ENCODE data around the gene KLHDC7B. TPM values are rescaled to one million over a fixed set of nuclear protein-coding genes. Genes with fewer than 3 reads are reported as not detected.

The KLHDC7B gene
- total and polyA plus RNA-seq, 4 experiments from 2014 or later = 4.3 to 7.5 (median 7.3) TPM

DNA sequence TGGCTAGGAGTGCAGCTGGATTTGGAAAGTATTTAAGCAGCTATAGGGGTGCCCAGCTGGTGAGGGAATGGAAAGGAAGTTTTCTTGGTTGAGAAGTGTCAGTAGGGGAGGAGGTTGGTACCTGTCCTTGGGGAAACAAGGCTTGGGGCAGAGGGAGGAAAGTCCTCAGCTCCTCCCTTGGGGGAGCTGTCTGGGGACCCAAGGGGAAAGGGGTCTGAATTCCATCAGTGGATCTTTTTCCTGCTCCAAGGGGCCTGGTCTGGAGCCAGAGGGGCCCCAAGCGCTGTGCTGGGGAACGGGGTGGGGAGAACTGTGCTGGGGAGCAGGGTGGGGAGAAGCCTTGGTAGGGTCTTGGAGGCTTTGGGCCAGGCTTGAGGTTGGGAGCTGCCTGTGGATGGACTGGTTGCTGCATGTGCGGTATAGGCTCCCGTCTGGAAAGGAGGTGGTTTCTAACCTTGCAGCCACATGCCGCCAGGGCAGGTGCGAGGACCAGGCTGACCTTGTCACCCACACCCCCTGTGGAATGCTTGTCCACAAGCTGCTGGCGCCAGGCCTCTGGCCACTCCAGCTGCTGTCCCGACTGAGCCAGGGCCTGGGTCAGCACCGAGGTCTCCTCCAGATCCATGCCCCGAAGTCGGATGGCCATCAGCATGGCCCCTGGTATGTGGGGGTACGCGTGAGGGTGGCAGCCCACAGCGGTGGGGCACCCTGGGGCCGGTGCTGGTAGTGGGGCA, 16.9 kb upstream of the KLHDC7B start:
- ChIA-PET CTCF (ENCODE audit: partially characterized antibody) (interaction anchor here (1.2 to 5.1 kb wide), 2 partner anchors 11 to 19 kb away, joined by 3 to 135 read pairs; no protein-coding TSS in a partner anchor), POLR2A (ENCODE audit: partially characterized antibody) (interaction anchor here (0.8 to 9.5 kb wide), 12 partner anchors 9 to 277 kb away, joined by 3 to 321 read pairs (median 11); partner anchors contain the start of genes ARSA, CHKB, HDAC10 and LMF2)
- H3K27me3 Mint-ChIP-seq = no peaks in the 10 kb centered on the region
- Histone ChIP-seq H3K36me3 (ENCODE audit: insufficient read depth, low read length) (no peaks in the 10 kb centered on the region), H3K9me3 (ENCODE audit: control insufficient read depth in 1 of 2, low read length in 2 of 2) (no peaks in the 10 kb centered on the region), H3K4me3 (ENCODE audit: low read length in 2 of 2) (peak overlapping the region in 1 of 2 donors; percentile 94), H3K27ac (ENCODE audit: low read depth, low read length) (peak overlapping the region; percentile 96), H3K27me3 (ENCODE audit: insufficient read depth, low read length) (no peaks in the 10 kb centered on the region), H3K4me1 (ENCODE audit: insufficient read depth, low read length) (peaks cover 63% of the 10 kb centered on the region)
- H3K27ac Mint-ChIP-seq = peak overlapping the region; percentile 77 to 97 (median 83)
- peaks cover 0 to 2% (median 0%) of the 10 kb centered on the region in 8 donors for H3K9me3 Mint-ChIP-seq
- H3K36me3 Mint-ChIP-seq = peaks cover 3 to 9% of the 10 kb centered on the region in 2 donors
- intact Hi-C loops (cut with micrococcal nuclease) = loop anchor here (5.0 kb wide), 2 partner anchors 287 to 337 kb away; no protein-coding TSS in a partner anchor
- peak in 1 of 5 donors; percentile 41 for DNase-seq
- peak overlapping the region; percentile 31 to 83 (median 60) for H3K4me3 Mint-ChIP-seq
- peaks cover 17 to 53% (median 38%) of the 10 kb centered on the region in 4 donors for H3K4me1 Mint-ChIP-seq

DNA sequence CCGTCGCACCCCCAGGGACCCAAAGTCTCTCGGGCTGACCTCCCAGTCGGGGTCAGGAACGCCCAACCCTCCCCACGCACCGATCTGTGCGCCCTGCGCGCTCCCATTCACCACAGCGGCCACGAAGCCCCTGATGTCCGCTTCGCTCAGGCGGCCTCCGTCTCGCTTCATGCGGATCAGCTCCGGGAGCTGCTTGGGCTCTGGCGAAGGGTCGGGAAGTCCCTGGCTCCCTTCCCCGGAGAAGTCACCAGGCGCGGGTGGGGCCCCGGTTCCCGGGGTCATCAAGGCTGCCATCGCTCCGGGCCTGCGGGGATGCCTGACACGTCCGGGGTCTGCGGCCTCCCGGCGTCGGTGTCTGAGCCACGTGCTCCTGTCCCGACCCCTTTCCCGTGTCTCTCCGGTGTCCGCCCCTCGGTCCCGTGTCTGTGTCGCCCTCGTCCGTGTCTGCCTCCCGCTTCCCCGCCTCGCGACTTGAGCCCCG, 16.2 kb upstream of the KLHDC7B start:
- ChIA-PET POLR2A (ENCODE audit: partially characterized antibody) (interaction anchor here (1.0 to 9.5 kb wide), 12 partner anchors 9 to 283 kb away, joined by 3 to 321 read pairs (median 11); partner anchors contain the start of genes ARSA, CHKB, HDAC10 and KLHDC7B), CTCF (ENCODE audit: partially characterized antibody) (interaction anchor here (1.2 to 5.1 kb wide), 2 partner anchors 10 to 20 kb away, joined by 3 to 135 read pairs; no protein-coding TSS in a partner anchor)
- Mint-ChIP-seq H3K27me3 (no peaks in the 10 kb centered on the region), H3K36me3 (peaks cover 2 to 8% of the 10 kb centered on the region in 2 donors), H3K4me3 (peak overlapping the region in 7 of 8 donors; percentile 25 to 74 (median 40)), H3K27ac (peak overlapping the region; percentile 46 to 97 (median 75)), H3K4me1 (peaks cover 19 to 57% (median 41%) of the 10 kb centered on the region in 4 donors), H3K9me3 (peaks cover 0 to 2% (median 0%) of the 10 kb centered on the region in 8 donors)
- intact Hi-C loops (cut with micrococcal nuclease) = loop anchor here (5.0 kb wide), 2 partner anchors 287 to 337 kb away; no protein-coding TSS in a partner anchor
- no peaks in the 10 kb centered on the region for H3K9me3 ChIP-seq (ENCODE audit: control insufficient read depth in 1 of 2, low read length in 2 of 2)
- peak overlapping the region in 1 of 2 donors; percentile 94 for H3K4me3 ChIP-seq (ENCODE audit: low read length in 2 of 2)
- peak overlapping the region; percentile 96 for H3K27ac ChIP-seq (ENCODE audit: low read depth, low read length)
- DNase-seq = peak in 1 of 5 donors; percentile 53
- H3K4me1 ChIP-seq (ENCODE audit: insufficient read depth, low read length) = peaks cover 61% of the 10 kb centered on the region
- no peaks in the 10 kb centered on the region for H3K36me3 ChIP-seq (ENCODE audit: insufficient read depth, low read length)
- no peaks in the 10 kb centered on the region for H3K27me3 ChIP-seq (ENCODE audit: insufficient read depth, low read length)

DNA sequence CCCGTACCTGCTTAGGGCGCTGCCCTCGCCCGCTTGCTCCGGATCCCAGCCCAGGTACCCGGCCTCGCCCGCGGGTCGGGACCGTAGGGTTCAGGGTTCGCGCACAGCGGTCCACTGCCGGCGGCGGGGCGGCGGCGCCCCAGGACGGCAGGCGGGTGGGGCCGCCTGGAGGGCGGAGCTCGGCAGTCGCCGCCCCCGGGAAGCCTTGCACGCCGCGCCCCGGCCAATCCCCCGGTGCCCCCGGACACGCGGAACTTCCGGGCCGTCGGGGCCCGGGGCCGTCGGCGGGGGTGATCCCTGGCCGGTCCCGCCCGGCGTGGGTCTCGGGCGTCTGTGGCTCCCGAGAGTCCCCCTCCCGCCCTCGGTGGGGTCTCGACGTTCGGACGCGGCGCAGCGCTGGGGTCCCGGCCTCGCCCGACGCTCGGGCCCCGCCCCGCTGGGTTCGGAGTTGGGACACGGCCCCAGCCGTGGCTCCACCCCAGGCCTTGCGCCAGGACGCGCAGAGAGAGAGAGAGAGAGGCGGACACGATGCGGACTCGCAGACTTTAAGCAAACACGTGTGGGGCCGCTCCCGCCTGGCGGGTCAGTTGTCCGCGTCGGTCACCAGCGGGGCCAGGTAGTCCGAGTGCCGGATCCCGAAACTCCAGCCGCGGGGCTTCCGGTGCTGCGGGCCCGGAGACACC, 15.7 kb upstream of the KLHDC7B start, which contains the start of gene TYMP:
TSS of gene TYMP (minus strand) at position 116 of the 683 bp plus-strand sequence. CDS start 303 bp downstream, outside the sequence.
- peaks cover 0 to 3% of the 10 kb centered on the region in 2 donors for H3K36me3 Mint-ChIP-seq
- H3K27ac ChIP-seq (ENCODE audit: low read depth, low read length) = peak within 1 kb of the TSS; percentile 96
- peak within 1 kb of the TSS; percentile 76 to 94 for H3K4me3 ChIP-seq (ENCODE audit: low read length in 2 of 2)
- intact Hi-C loops (cut with micrococcal nuclease) = loop anchor here (5.0 kb wide), 2 partner anchors 288 to 338 kb away; no protein-coding TSS in a partner anchor
- ChIA-PET CTCF (ENCODE audit: partially characterized antibody) (interaction anchor here (5.1 kb wide), 1 partner anchor 9 kb away, joined by 135 read pairs; no protein-coding TSS in a partner anchor), POLR2A (ENCODE audit: partially characterized antibody) (interaction anchor here (1.0 to 9.5 kb wide), 12 partner anchors 8 to 284 kb away, joined by 3 to 321 read pairs (median 11); partner anchors contain the start of genes ARSA, CHKB, HDAC10 and KLHDC7B)
- no peaks in the 10 kb centered on the region for H3K9me3 ChIP-seq (ENCODE audit: control insufficient read depth in 1 of 2, low read length in 2 of 2)
- peak within 1 kb of the TSS; percentile 89 to 95 (median 92) for H3K4me3 Mint-ChIP-seq
- H3K27ac Mint-ChIP-seq = peak within 1 kb of the TSS; percentile 96 to 99 (median 97)
- peaks cover 55% of the 10 kb centered on the region for H3K4me1 ChIP-seq (ENCODE audit: insufficient read depth, low read length)
- peak; percentile 55 to 65 (median 59) for DNase-seq
- H3K27me3 ChIP-seq (ENCODE audit: insufficient read depth, low read length) = no peaks in the 10 kb centered on the region
- H3K36me3 ChIP-seq (ENCODE audit: insufficient read depth, low read length) = no peaks in the 10 kb centered on the region
- peaks cover 15 to 54% (median 38%) of the 10 kb centered on the region in 4 donors for H3K4me1 Mint-ChIP-seq
- no peaks in the 10 kb centered on the region for H3K27me3 Mint-ChIP-seq
- peaks cover 0 to 2% (median 0%) of the 10 kb centered on the region in 8 donors for H3K9me3 Mint-ChIP-seq

DNA sequence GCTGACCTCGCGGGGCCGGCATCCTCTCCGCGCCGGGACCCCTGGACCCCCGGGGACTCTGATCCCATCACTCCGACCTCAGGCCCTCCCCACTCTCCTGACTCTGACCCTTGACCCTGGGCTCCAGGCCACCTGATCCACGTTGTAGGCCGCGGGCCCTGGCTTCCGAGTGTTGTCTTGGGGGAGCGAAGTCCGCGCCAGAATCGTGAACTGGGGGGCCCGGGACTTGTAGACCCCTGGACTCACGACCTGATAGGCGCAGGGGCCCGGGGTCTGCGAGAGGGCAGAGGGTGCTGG, 15.2 kb upstream of the KLHDC7B start:
- Mint-ChIP-seq H3K27me3 (no peaks in the 10 kb centered on the region), H3K4me1 (peaks cover 15 to 54% (median 38%) of the 10 kb centered on the region in 4 donors), H3K27ac (peak overlapping the region in 6 of 7 donors; percentile 97 to 99 (median 98)), H3K4me3 (peak overlapping the region; percentile 77 to 95 (median 92)), H3K36me3 (peaks cover 0 to 1% of the 10 kb centered on the region in 2 donors), H3K9me3 (peaks cover 0 to 2% (median 0%) of the 10 kb centered on the region in 8 donors)
- peak overlapping the region; percentile 76 to 94 for H3K4me3 ChIP-seq (ENCODE audit: low read length in 2 of 2)
- POLR2A ChIA-PET (ENCODE audit: partially characterized antibody) = interaction anchor here (1.4 to 9.5 kb wide), 6 partner anchors 7 to 91 kb away, joined by 3 to 321 read pairs (median 18); partner anchors contain the start of gene SYCE3
- no peaks in the 10 kb centered on the region for H3K9me3 ChIP-seq (ENCODE audit: control insufficient read depth in 1 of 2, low read length in 2 of 2)
- H3K4me1 ChIP-seq (ENCODE audit: insufficient read depth, low read length) = peaks cover 54% of the 10 kb centered on the region
- intact Hi-C loops (cut with micrococcal nuclease) = no loop called here
- CTCF ChIA-PET (ENCODE audit: partially characterized antibody) = no interaction called here
- no peaks in the 10 kb centered on the region for H3K36me3 ChIP-seq (ENCODE audit: insufficient read depth, low read length)
- peak overlapping the region; percentile 96 for H3K27ac ChIP-seq (ENCODE audit: low read depth, low read length)
- peak in 2 of 5 donors; percentile 24 to 32 for DNase-seq
- H3K27me3 ChIP-seq (ENCODE audit: insufficient read depth, low read length) = no peaks in the 10 kb centered on the region

DNA sequence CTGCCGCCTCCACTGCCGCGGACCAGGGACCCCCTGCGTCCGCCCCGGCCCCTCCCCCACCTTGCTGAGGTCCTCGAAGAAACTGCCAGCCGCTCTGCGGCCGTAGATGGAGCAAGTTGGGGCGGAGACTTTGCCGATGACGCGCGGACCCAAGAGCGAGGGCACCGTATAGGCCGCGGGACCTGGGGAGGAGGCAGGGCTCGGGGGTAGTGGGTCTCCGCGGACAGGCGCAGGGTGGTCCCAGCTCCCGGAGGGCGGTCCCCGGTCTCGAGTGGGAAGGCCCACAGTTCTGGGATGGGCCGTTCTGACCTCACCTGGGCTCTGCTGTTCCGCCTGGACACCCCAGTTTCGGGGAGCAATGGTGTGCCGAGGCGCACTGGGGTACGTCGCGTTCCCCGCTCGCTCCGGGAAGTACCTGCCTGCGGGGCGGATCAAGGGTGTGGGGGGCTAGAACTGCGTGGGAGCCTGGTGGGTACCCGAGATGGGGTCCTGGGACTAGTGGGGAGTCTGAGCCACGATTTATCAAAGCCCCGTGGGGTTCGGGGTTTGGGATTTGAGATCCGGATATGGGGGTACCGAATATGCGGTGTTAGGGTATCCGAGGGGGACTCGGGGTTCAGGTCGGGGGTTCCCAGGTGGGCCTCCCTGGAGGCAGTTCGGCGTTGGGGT, 14.7 kb upstream of the KLHDC7B start:
- Mint-ChIP-seq H3K9me3 (peaks cover 0 to 2% (median 0%) of the 10 kb centered on the region in 8 donors), H3K27ac (peak overlapping the region; percentile 96 to 99 (median 97)), H3K36me3 (no peaks in the 10 kb centered on the region), H3K4me3 (peak overlapping the region; percentile 89 to 95 (median 92)), H3K4me1 (peaks cover 15 to 54% (median 38%) of the 10 kb centered on the region in 4 donors), H3K27me3 (no peaks in the 10 kb centered on the region)
- H3K36me3 ChIP-seq (ENCODE audit: insufficient read depth, low read length) = no peaks in the 10 kb centered on the region
- H3K27ac ChIP-seq (ENCODE audit: low read depth, low read length) = peak overlapping the region; percentile 96
- peak overlapping the region; percentile 76 to 94 for H3K4me3 ChIP-seq (ENCODE audit: low read length in 2 of 2)
- DNase-seq = peak; percentile 72 to 82 (median 77)
- H3K27me3 ChIP-seq (ENCODE audit: insufficient read depth, low read length) = no peaks in the 10 kb centered on the region
- POLR2A ChIA-PET (ENCODE audit: partially characterized antibody) = interaction anchor here (1.4 to 9.5 kb wide), 9 partner anchors 7 to 90 kb away, joined by 3 to 321 read pairs (median 10); partner anchors contain the start of genes CHKB, KLHDC7B, LMF2 and NCAPH2
- CTCF ChIA-PET (ENCODE audit: partially characterized antibody) = no interaction called here
- H3K9me3 ChIP-seq (ENCODE audit: control insufficient read depth in 1 of 2, low read length in 2 of 2) = no peaks in the 10 kb centered on the region
- peaks cover 54% of the 10 kb centered on the region for H3K4me1 ChIP-seq (ENCODE audit: insufficient read depth, low read length)
- intact Hi-C loops (cut with micrococcal nuclease) = loop anchor here (1.0 kb wide), 1 partner anchor 8 kb away; no protein-coding TSS in a partner anchor

DNA sequence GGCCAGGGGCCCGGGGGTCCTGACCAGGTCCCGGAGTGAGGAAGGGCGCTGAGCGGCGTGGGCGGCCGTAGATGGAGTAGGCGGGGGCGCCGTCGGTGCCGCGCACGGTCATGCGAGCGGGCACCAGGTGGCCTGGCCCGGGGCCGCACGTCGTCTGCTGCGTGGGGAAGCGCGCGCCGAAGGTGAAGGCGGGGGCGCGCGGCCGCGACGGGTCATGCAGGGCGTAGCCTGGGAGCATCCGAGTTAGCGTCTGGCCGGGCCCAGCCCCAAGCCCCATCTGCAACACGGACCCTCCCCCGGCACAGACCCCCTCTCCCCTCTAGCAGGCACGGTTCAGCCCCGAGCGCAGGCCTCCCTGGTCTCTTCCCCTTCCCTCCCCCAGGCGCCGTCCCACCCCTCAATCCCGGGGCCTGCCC, 14.1 kb upstream of the KLHDC7B start:
- H3K4me1 Mint-ChIP-seq = peaks cover 15 to 53% (median 38%) of the 10 kb centered on the region in 4 donors
- H3K27ac ChIP-seq (ENCODE audit: low read depth, low read length) = peak overlapping the region; percentile 96
- H3K36me3 Mint-ChIP-seq = no peaks in the 10 kb centered on the region
- H3K4me3 Mint-ChIP-seq = peak overlapping the region; percentile 89 to 95 (median 92)
- intact Hi-C loops (cut with micrococcal nuclease) = loop anchor here (1.0 kb wide), 1 partner anchor 8 kb away; no protein-coding TSS in a partner anchor
- peaks cover 0 to 2% (median 0%) of the 10 kb centered on the region in 8 donors for H3K9me3 Mint-ChIP-seq
- CTCF ChIA-PET (ENCODE audit: partially characterized antibody) = no interaction called here
- no peaks in the 10 kb centered on the region for H3K36me3 ChIP-seq (ENCODE audit: insufficient read depth, low read length)
- H3K27ac Mint-ChIP-seq = peak overlapping the region; percentile 96 to 99 (median 97)
- H3K4me3 ChIP-seq (ENCODE audit: low read length in 2 of 2) = peak overlapping the region; percentile 76 to 94
- POLR2A ChIA-PET (ENCODE audit: partially characterized antibody) = interaction anchor here (1.0 to 9.5 kb wide), 10 partner anchors 6 to 90 kb away, joined by 3 to 321 read pairs (median 10); partner anchors contain the start of genes CHKB, KLHDC7B, LMF2 and NCAPH2
- peaks cover 52% of the 10 kb centered on the region for H3K4me1 ChIP-seq (ENCODE audit: insufficient read depth, low read length)
- no peaks in the 10 kb centered on the region for H3K27me3 ChIP-seq (ENCODE audit: insufficient read depth, low read length)
- H3K9me3 ChIP-seq (ENCODE audit: control insufficient read depth in 1 of 2, low read length in 2 of 2) = no peaks in the 10 kb centered on the region
- no peaks in the 10 kb centered on the region for H3K27me3 Mint-ChIP-seq
- peak; percentile 62 to 71 (median 66) for DNase-seq

All from CD4-positive, alpha-beta memory T cell (primary cell).